Fibroblast of lung (primary cell): ENCODE data around the gene POLR1C.

Experiments
- EZH2 ChIP-seq: IDR thresholded peaks from 2 replicates; pipeline ENCODE4 v1.5.1; 2012; ENCODE audit warnings: low read length, control low read depth, mild to moderate bottlenecking; ENCODE audit errors: missing control alignments
- TF ChIP-seq, protein P1 (sequence below), 2 donors: IDR thresholded peaks in 1 of 2; conservative IDR thresholded peaks in 1 of 2; 1 replicate in 1 of 2; 2 replicates in 1 of 2; pipeline ENCODE4 v1.5.1; 2011 to 2012; ENCODE audit warnings: low read length in 2 of 2, control low read depth in 1 of 2, inconsistent platforms in 1 of 2, low read depth in 1 of 2, mild to moderate bottlenecking in 1 of 2

DNA sequence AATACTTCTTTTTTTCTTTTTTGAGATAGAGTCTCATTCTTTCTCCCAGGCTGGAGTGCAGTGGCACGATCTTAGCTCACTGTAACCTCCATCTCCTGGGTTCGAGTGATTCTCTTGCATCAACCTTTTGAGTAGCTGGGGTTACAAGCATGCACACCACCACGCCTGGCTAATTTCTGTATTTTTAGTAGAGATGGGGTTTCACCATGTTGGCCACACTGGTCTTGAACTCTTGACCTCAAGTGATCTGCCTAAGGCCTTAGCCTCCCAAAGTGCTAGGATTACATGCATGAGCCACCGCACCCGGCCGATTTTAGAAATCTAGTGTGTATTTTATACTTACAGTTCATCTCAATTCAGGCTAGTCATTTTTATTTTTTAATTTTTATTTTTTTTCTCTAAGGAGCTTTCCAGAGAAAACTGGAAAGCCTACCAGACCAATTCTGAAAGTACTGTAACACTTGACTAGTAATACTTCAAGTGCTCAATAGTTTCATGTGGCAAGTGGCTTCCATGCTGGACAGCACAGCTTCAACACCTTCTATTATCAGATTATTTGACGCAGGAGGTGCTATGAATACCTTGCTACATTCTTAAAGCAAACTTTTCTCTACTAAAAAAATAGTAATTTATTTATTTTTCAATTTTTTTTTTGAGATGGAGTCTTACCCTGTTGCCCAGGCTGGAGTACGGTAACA is 25.0 kb downstream of the POLR1C start:
- TF ChIP-seq, protein P1, sequence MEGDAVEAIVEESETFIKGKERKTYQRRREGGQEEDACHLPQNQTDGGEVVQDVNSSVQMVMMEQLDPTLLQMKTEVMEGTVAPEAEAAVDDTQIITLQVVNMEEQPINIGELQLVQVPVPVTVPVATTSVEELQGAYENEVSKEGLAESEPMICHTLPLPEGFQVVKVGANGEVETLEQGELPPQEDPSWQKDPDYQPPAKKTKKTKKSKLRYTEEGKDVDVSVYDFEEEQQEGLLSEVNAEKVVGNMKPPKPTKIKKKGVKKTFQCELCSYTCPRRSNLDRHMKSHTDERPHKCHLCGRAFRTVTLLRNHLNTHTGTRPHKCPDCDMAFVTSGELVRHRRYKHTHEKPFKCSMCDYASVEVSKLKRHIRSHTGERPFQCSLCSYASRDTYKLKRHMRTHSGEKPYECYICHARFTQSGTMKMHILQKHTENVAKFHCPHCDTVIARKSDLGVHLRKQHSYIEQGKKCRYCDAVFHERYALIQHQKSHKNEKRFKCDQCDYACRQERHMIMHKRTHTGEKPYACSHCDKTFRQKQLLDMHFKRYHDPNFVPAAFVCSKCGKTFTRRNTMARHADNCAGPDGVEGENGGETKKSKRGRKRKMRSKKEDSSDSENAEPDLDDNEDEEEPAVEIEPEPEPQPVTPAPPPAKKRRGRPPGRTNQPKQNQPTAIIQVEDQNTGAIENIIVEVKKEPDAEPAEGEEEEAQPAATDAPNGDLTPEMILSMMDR (conservative IDR thresholded peaks at IDR 0.05 in 1 of 2, IDR thresholded peaks at IDR 0.05 in 1 of 2; ENCODE audit: low read depth in 1 of 2, low read length in 2 of 2), result no peak
- no peak for TF ChIP-seq EZH2
